ENCODE data around the gene ADAMTS20. TPM values are rescaled to one million over a fixed set of nuclear protein-coding genes. Genes with fewer than 3 reads are reported as not detected.

ADAMTS20 gene
- total RNA-seq, 1 experiment from 2014 or later = 0.17 TPM

DNA sequence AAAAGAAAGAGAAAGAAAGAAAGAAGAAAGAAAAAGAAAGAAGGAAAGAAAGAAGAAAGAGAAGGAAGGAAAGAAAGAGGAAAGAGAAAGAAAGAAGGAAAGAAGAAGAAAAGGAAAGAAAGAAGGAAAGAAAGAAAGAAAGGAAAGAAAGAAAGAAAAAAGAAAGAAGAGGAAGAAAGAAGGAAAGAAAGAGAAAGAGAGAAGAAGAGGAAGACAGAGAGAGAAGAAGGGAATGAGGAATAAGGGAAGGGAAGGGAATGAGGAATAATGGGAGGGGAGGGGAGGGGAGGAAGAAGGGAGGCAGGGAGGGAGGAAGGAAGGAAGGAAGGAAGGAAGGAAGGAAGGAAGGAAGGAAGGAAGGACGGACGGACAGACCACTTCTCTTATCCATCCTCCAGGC lies 246.9 kb downstream of the ADAMTS20 start:
- Histone ChIP-seq H3K4me3 (ENCODE audit: low read depth, low read length, poor library complexity, severe bottlenecking) (no peak overlapping the region), H3K9me3 (ENCODE audit: low read depth, low read length, poor library complexity, severe bottlenecking) (no peaks in the 10 kb centered on the region), H3K36me3 (ENCODE audit: insufficient read depth, low read length, poor library complexity, severe bottlenecking) (no peaks in the 10 kb centered on the region), H3K27ac (ENCODE audit: low read depth, low read length, poor library complexity, severe bottlenecking) (no peak overlapping the region), H3K4me1 (ENCODE audit: insufficient read depth, low read length, poor library complexity, severe bottlenecking) (no peaks in the 10 kb centered on the region), H3K27me3 (replicated peaks; ENCODE audit: insufficient read depth, low read depth, low read length, poor library complexity) (no peaks in the 10 kb centered on the region)
- intact Hi-C loops (cut with micrococcal nuclease; ENCODE audit: unreplicated experiment) = no loop called here
- CTCF ChIA-PET = interaction anchor here (0.6 to 0.7 kb wide), 2 partner anchors 615 to 1422 kb away, joined by 3 to 5 read pairs; no protein-coding TSS in a partner anchor
- no peak for DNase-seq (ENCODE audit: low spot score)
- BruUV-seq (replicated peaks) = no TSS peak
- POLR2A ChIA-PET (ENCODE audit: low non-redundant PET) = no interaction called here
- no peak for TF ChIP-seq EZH2 (IDR thresholded peaks at IDR 0.05; ENCODE audit: borderline replicate concordance, low read depth, low read length, poor library complexity, severe bottlenecking)
- TF ChIP-seq, protein P1, sequence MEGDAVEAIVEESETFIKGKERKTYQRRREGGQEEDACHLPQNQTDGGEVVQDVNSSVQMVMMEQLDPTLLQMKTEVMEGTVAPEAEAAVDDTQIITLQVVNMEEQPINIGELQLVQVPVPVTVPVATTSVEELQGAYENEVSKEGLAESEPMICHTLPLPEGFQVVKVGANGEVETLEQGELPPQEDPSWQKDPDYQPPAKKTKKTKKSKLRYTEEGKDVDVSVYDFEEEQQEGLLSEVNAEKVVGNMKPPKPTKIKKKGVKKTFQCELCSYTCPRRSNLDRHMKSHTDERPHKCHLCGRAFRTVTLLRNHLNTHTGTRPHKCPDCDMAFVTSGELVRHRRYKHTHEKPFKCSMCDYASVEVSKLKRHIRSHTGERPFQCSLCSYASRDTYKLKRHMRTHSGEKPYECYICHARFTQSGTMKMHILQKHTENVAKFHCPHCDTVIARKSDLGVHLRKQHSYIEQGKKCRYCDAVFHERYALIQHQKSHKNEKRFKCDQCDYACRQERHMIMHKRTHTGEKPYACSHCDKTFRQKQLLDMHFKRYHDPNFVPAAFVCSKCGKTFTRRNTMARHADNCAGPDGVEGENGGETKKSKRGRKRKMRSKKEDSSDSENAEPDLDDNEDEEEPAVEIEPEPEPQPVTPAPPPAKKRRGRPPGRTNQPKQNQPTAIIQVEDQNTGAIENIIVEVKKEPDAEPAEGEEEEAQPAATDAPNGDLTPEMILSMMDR (conservative IDR thresholded peaks at IDR 0.05; ENCODE audit: low read depth, low read length) = no peak

Other genes with a start within 250 kb of the ADAMTS20 start
- gene PUS7L, start 206.6 kb upstream of the ADAMTS20 start, total RNA-seq (2021) = 16.2 TPM in 2 replicates
- 9.0 and 11.3 TPM in 2 replicates for gene IRAK4, start 206.7 kb upstream of the ADAMTS20 start, total RNA-seq (2021)

All from A673 (cell line).